Measurements from ENCODE around the gene ZNF133. TPM values are rescaled to one million over a fixed set of nuclear protein-coding genes. Genes with fewer than 3 reads are reported as not detected.
A peak's percentile ranks its signal among the peaks of the same experiment; 100 is the strongest.

Gene ZNF133
- polyA plus RNA-seq, 1 experiment, result 13.3 TPM

- peak; percentile 27 for DNase-seq (ENCODE audit: low read depth, low spot score)
These were observed 11.5 kb upstream of the ZNF133 start for GRCh38 chr20:18276821-18277220.

GRCh38 chr20:18279242-18279641 lies 9.1 kb upstream of the ZNF133 start:
- H3K9me3 ChIP-seq (ENCODE audit: control insufficient read depth, insufficient read depth, low read length), result peaks cover 1% of the 10 kb centered on the region; the same call in 1 of the 2 replicates
- H3K4me3 ChIP-seq (ENCODE audit: low read depth, low read length), result no peak overlapping the region
- peaks cover 3% of the 10 kb centered on the region for H3K27me3 ChIP-seq (ENCODE audit: control insufficient read depth, insufficient read depth, low read length)
- no peak overlapping the region for H3K27ac ChIP-seq (ENCODE audit: low read depth, low read length)
- POLR2A ChIA-PET, result no interaction called here
- DNase-seq (ENCODE audit: low read depth, low spot score), result no peak
- CTCF ChIA-PET, result no interaction called here
- TF ChIP-seq CTCF (IDR thresholded peaks at IDR 0.05; ENCODE audit: low read depth, low read length), result no peak

More at GRCh38 chr20:18276821-18277220, 11.5 kb upstream of the ZNF133 start:
- Histone ChIP-seq H3K27me3 (ENCODE audit: control insufficient read depth, insufficient read depth, low read length) (peaks cover 5% of the 10 kb centered on the region), H3K27ac (ENCODE audit: low read depth, low read length) (peak overlapping the region; percentile 31), H3K4me3 (ENCODE audit: low read depth, low read length) (no peak overlapping the region), H3K9me3 (ENCODE audit: control insufficient read depth, insufficient read depth, low read length) (no peaks in the 10 kb centered on the region)
- CTCF ChIA-PET, result interaction anchor here (0.5 to 2.5 kb wide), 18 partner anchors 9 to 1509 kb away, joined by 3 to 15 read pairs (median 4); partner anchors contain the start of gene ZNF133
- TF ChIP-seq CTCF (IDR thresholded peaks at IDR 0.05; ENCODE audit: low read depth, low read length), result peak; percentile 89
- POLR2A ChIA-PET, result no interaction called here

GRCh38 chr20:18284805-18285533 lies 3.4 kb upstream of the ZNF133 start:
- ChIA-PET POLR2A (no interaction called here), CTCF (interaction anchor here (0.6 to 2.4 kb wide), 2 partner anchors 8 to 610 kb away, joined by 3 to 15 read pairs; no protein-coding TSS in a partner anchor)
- DNase-seq (ENCODE audit: low read depth, low spot score), result no peak
- Histone ChIP-seq H3K4me3 (ENCODE audit: low read depth, low read length) (no peak overlapping the region), H3K27me3 (ENCODE audit: control insufficient read depth, insufficient read depth, low read length) (peaks cover 3% of the 10 kb centered on the region), H3K9me3 (ENCODE audit: control insufficient read depth, insufficient read depth, low read length) (peaks cover 10% of the 10 kb centered on the region), H3K27ac (ENCODE audit: low read depth, low read length) (no peak overlapping the region)
- no peak for TF ChIP-seq CTCF (IDR thresholded peaks at IDR 0.05; ENCODE audit: low read depth, low read length)

GRCh38 chr20:18287546-18287914 lies 797 bp upstream of the ZNF133 start:
- TF ChIP-seq CTCF (IDR thresholded peaks at IDR 0.05; ENCODE audit: low read depth, low read length), result no peak
- Histone ChIP-seq H3K27me3 (ENCODE audit: control insufficient read depth, insufficient read depth, low read length) (peaks cover 3% of the 10 kb centered on the region), H3K9me3 (ENCODE audit: control insufficient read depth, insufficient read depth, low read length) (peaks cover 10% of the 10 kb centered on the region), H3K27ac (ENCODE audit: low read depth, low read length) (peak overlapping the region; percentile 88), H3K4me3 (ENCODE audit: low read depth, low read length) (peak overlapping the region; percentile 90)
- no peak for DNase-seq (ENCODE audit: low read depth, low spot score)
- POLR2A ChIA-PET, result interaction anchor here (0.7 to 1.3 kb wide), 4 partner anchors 102 to 280 kb away, joined by 3 to 4 read pairs (median 4); partner anchors contain the start of genes DZANK1 and POLR3F
- CTCF ChIA-PET, result interaction anchor here (1.3 to 2.4 kb wide), 3 partner anchors 11 to 783 kb away, joined by 3 to 15 read pairs (median 3); no protein-coding TSS in a partner anchor

GRCh38 chr20:18288749-18289267 lies 481 bp downstream of the ZNF133 start:
- no peak for TF ChIP-seq CTCF (IDR thresholded peaks at IDR 0.05; ENCODE audit: low read depth, low read length)
- ChIA-PET POLR2A (interaction anchor here (1.1 to 1.3 kb wide), 3 partner anchors 22 to 218 kb away, joined by 4 to 7 read pairs (median 5); partner anchors contain the start of genes KAT14 and PET117), CTCF (interaction anchor here (0.6 to 1.5 kb wide), 3 partner anchors 12 to 63 kb away, joined by 3 to 5 read pairs (median 3); no protein-coding TSS in a partner anchor)
- Histone ChIP-seq H3K27me3 (ENCODE audit: control insufficient read depth, insufficient read depth, low read length) (peaks cover 3% of the 10 kb centered on the region), H3K9me3 (ENCODE audit: control insufficient read depth, insufficient read depth, low read length) (peaks cover 10% of the 10 kb centered on the region), H3K27ac (ENCODE audit: low read depth, low read length) (no peak overlapping the region), H3K4me3 (ENCODE audit: low read depth, low read length) (peak overlapping the region; percentile 90)
- no peak for DNase-seq (ENCODE audit: low read depth, low spot score)
